Panc1 (cell line): ENCODE measurements around the gene CDK13.

Experiments
- CTCF ChIP-seq: fragments of 450-650 bp; IDR thresholded peaks from 2 replicates; pipeline ENCODE4 v1.5.1; 2017; ENCODE audit warnings: mild to moderate bottlenecking
- POLR2AphosphoS5 ChIP-seq: IDR thresholded peaks from 2 replicates; pipeline ENCODE4 v1.6.1; 2012; ENCODE audit warnings: mild to moderate bottlenecking, low read depth, low read length, moderate library complexity
- REST ChIP-seq, 2 experiments: IDR thresholded peaks; 2 replicates each; pipeline ENCODE4 v1.6.1; 2011 to 2012; ENCODE audit warnings: low read depth in 2 of 2, control low read depth in 1 of 2, low read length in 1 of 2, mild to moderate bottlenecking in 1 of 2, moderate library complexity in 1 of 2; ENCODE audit not compliant: insufficient read depth in 1 of 2
- SIN3A ChIP-seq: IDR thresholded peaks from 2 replicates; pipeline ENCODE4 v1.6.1; 2012; ENCODE audit warnings: low read depth, mild to moderate bottlenecking, low read length, moderate library complexity, borderline replicate concordance; ENCODE audit not compliant: insufficient read depth

- TF ChIP-seq REST (IDR thresholded peaks at IDR 0.05; ENCODE audit: insufficient read depth in 1 of 2, low read depth in 2 of 2, low read length in 1 of 2) (no peak), CTCF (no peak), POLR2AphosphoS5 (no peak), SIN3A (no peak)
These were observed 93.1 kb downstream of the CDK13 start for GRCh38 chr7:40043164-40043563.
